Stomach smooth muscle (tissue), 2 donors: ENCODE results near the gene CHIC2.

Source experiments
- H3K27ac ChIP-seq: one replicate; pipeline ENCODE4 v1.7.0; 2013; ENCODE audit warnings: mild to moderate bottlenecking, low read length, inconsistent platforms
- H3K27me3 ChIP-seq, 2 donors: one replicate each; pipeline ENCODE4 v1.7.0; 2013; ENCODE audit warnings: low read length in 2 of 2; ENCODE audit not compliant: insufficient read depth in 2 of 2, control insufficient read depth in 1 of 2
- H3K36me3 ChIP-seq, 2 donors: one replicate each; pipeline ENCODE4 v1.7.0; 2013; ENCODE audit warnings: low read length in 2 of 2; ENCODE audit not compliant: control insufficient read depth in 2 of 2, insufficient read depth in 2 of 2
- H3K4me1 ChIP-seq: one replicate; pipeline ENCODE4 v1.7.0; 2013; ENCODE audit warnings: low read length; ENCODE audit not compliant: control insufficient read depth, insufficient read depth
- H3K4me3 ChIP-seq, 2 donors: one replicate each; pipeline ENCODE4 v1.7.0; 2013; ENCODE audit warnings: low read length in 2 of 2
- H3K9ac ChIP-seq, 2 donors: one replicate each; pipeline ENCODE4 v1.7.0; 2013; ENCODE audit warnings: low read length in 2 of 2, mild to moderate bottlenecking in 1 of 2
- H3K9me3 ChIP-seq, 2 donors: one replicate each; pipeline ENCODE4 v1.7.0; 2013; ENCODE audit warnings: low read length in 2 of 2; ENCODE audit not compliant: control insufficient read depth in 2 of 2
- donor health status: healthy.
- donor health status: Pancreatic carcinoma.

CHIC2 gene

DNA sequence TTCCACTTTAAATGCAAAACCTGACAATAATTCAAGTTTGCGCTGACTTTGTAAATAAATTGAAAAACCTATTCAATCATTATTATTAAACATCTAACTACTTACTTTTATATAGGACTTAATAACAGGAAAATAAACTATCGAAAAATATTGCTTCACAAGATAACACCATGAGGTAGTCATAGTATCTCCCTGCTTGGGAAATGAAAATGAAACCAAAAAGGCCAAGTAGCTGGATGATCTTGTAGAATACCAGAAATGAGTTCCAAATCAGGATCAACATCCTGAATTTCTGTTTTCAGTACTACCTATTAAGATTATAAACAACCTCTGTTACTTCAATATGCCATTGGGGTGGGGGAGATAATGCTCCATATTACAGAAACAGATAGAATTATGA lies 58.9 kb downstream of the CHIC2 start:
- Histone ChIP-seq H3K4me3 (no peak overlapping the region), H3K27me3 (no peaks in the 10 kb centered on the region), H3K27ac (no peak overlapping the region)

DNA sequence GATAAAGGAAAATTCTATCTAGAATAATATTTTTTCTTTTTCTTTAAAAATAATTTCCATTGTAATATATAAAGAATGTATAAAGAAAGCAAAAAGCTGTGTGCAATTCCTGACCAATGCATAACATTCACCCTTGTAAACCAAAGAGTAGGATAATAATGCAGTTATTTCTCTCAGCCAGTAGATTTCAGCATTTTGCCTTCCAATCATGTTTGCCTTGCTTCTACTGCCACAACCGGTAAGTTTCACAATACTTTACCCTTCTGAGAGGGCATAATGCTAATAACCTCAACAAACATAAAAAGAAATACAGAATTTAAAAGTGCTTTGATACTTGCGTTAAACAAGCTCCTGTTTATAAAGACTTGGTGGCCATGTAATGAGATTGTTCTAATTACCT lies 59.9 kb downstream of the CHIC2 start:
- Histone ChIP-seq H3K36me3 (peaks cover 0 to 3% of the 10 kb centered on the region in 2 donors), H3K4me1 (no peaks in the 10 kb centered on the region), H3K9me3 (no peaks in the 10 kb centered on the region), H3K27ac (no peak overlapping the region), H3K4me3 (no peak overlapping the region), H3K9ac (no peak overlapping the region), H3K27me3 (no peaks in the 10 kb centered on the region)

More for the DNA sequence above, 58.9 kb downstream of the CHIC2 start:
- Histone ChIP-seq H3K9me3 (no peaks in the 10 kb centered on the region), H3K36me3 (peaks cover 0 to 7% of the 10 kb centered on the region in 2 donors), H3K4me1 (no peaks in the 10 kb centered on the region), H3K9ac (no peak overlapping the region)

- Histone ChIP-seq H3K4me1 (no peaks in the 10 kb centered on the region), H3K27me3 (no peaks in the 10 kb centered on the region), H3K27ac (no peak overlapping the region), H3K9ac (no peak overlapping the region), H3K9me3 (no peaks in the 10 kb centered on the region), H3K36me3 (peaks cover 0 to 3% of the 10 kb centered on the region in 2 donors), H3K4me3 (no peak overlapping the region)
Measured at GRCh38 chr4:54001668-54002365, 62.6 kb downstream of the CHIC2 start.

- Histone ChIP-seq H3K27ac (no peak overlapping the region), H3K4me3 (no peak overlapping the region), H3K36me3 (peaks cover 0 to 3% of the 10 kb centered on the region in 2 donors), H3K9ac (no peak overlapping the region), H3K9me3 (no peaks in the 10 kb centered on the region), H3K27me3 (no peaks in the 10 kb centered on the region), H3K4me1 (no peaks in the 10 kb centered on the region)
Measured at GRCh38 chr4:53997898-53998297, 66.5 kb downstream of the CHIC2 start.

- Histone ChIP-seq H3K9ac (no peak overlapping the region), H3K4me1 (no peaks in the 10 kb centered on the region), H3K36me3 (no peaks in the 10 kb centered on the region), H3K27me3 (no peaks in the 10 kb centered on the region), H3K27ac (no peak overlapping the region), H3K9me3 (no peaks in the 10 kb centered on the region), H3K4me3 (no peak overlapping the region)
Measured at GRCh38 chr4:53994382-53995102, 69.9 kb downstream of the CHIC2 start.

DNA sequence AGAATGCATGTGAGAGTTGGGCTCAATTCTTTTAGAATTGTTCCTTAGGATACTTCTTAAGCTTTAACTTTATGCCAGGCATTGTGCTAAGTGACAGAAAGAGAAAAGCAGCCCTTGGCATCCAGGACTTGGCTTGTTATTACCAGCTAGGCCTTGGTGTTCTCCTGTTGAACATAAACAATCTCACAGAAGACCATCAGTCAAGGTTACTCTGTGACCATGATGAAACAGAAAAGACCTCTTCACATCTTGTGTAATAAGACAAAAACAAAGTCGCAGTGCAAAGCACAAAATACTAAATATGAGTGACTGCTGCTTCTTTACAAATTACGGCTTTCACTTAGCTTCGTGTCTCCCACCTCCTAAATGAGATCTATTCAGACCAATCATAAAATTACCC lies 71.6 kb downstream of the CHIC2 start:
- no peaks in the 10 kb centered on the region for H3K36me3 ChIP-seq
- no peak overlapping the region for H3K4me3 ChIP-seq
- no peak overlapping the region for H3K27ac ChIP-seq
- H3K9me3 ChIP-seq: no peaks in the 10 kb centered on the region
- H3K27me3 ChIP-seq: no peaks in the 10 kb centered on the region
- no peaks in the 10 kb centered on the region for H3K4me1 ChIP-seq
- H3K9ac ChIP-seq: no peak overlapping the region

GRCh38 chr4:53991821-53992220 lies 72.6 kb downstream of the CHIC2 start:
- Histone ChIP-seq H3K36me3 (no peaks in the 10 kb centered on the region), H3K9ac (no peak overlapping the region), H3K4me3 (no peak overlapping the region), H3K27me3 (no peaks in the 10 kb centered on the region), H3K4me1 (no peaks in the 10 kb centered on the region), H3K27ac (no peak overlapping the region), H3K9me3 (no peaks in the 10 kb centered on the region)

GRCh38 chr4:53990641-53991040 lies 73.8 kb downstream of the CHIC2 start:
- no peaks in the 10 kb centered on the region for H3K9me3 ChIP-seq
- no peaks in the 10 kb centered on the region for H3K27me3 ChIP-seq
- no peak overlapping the region for H3K9ac ChIP-seq
- no peak overlapping the region for H3K4me3 ChIP-seq
- H3K4me1 ChIP-seq: no peaks in the 10 kb centered on the region
- H3K36me3 ChIP-seq: no peaks in the 10 kb centered on the region
- no peak overlapping the region for H3K27ac ChIP-seq

DNA sequence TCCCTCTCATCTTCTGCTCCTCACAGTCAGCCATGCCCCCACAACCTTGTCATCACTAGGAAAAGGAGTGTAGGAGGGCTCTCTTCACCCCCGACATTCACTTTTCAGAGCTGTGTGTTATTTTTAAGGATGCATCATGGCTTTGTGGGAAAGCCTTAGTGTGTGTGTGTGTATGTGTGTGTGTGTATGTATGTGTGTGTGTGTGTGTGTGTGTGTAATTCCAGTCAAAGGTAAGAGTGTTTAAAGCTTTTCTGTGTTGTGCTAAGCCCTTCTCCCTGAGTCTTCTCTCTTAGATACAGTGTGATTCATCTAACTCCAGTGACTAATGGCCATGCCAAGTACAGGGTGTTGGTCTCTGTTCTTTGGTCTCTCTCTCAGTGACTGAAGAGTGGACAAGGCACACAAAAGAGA lies 76.6 kb downstream of the CHIC2 start:
- H3K27me3 ChIP-seq: no peaks in the 10 kb centered on the region
- H3K9ac ChIP-seq: no peak overlapping the region
- no peaks in the 10 kb centered on the region for H3K4me1 ChIP-seq
- H3K36me3 ChIP-seq: no peaks in the 10 kb centered on the region
- H3K9me3 ChIP-seq: no peaks in the 10 kb centered on the region
- H3K4me3 ChIP-seq: no peak overlapping the region
- H3K27ac ChIP-seq: no peak overlapping the region

- no peak overlapping the region for H3K9ac ChIP-seq
- H3K9me3 ChIP-seq: no peaks in the 10 kb centered on the region
- no peak overlapping the region for H3K27ac ChIP-seq
- H3K4me3 ChIP-seq: no peak overlapping the region
- H3K27me3 ChIP-seq: no peaks in the 10 kb centered on the region
- no peaks in the 10 kb centered on the region for H3K36me3 ChIP-seq
- no peaks in the 10 kb centered on the region for H3K4me1 ChIP-seq
Measured at GRCh38 chr4:53986062-53986461, 78.3 kb downstream of the CHIC2 start.

- H3K27me3 ChIP-seq: no peaks in the 10 kb centered on the region
- no peak overlapping the region for H3K9ac ChIP-seq
- no peak overlapping the region for H3K27ac ChIP-seq
- H3K36me3 ChIP-seq: no peaks in the 10 kb centered on the region
- H3K4me1 ChIP-seq: no peaks in the 10 kb centered on the region
- H3K4me3 ChIP-seq: no peak overlapping the region
- no peaks in the 10 kb centered on the region for H3K9me3 ChIP-seq
Measured at GRCh38 chr4:53981567-53981966, 82.8 kb downstream of the CHIC2 start.
